ENCODE measurements around the gene SLC17A7.

DNA sequence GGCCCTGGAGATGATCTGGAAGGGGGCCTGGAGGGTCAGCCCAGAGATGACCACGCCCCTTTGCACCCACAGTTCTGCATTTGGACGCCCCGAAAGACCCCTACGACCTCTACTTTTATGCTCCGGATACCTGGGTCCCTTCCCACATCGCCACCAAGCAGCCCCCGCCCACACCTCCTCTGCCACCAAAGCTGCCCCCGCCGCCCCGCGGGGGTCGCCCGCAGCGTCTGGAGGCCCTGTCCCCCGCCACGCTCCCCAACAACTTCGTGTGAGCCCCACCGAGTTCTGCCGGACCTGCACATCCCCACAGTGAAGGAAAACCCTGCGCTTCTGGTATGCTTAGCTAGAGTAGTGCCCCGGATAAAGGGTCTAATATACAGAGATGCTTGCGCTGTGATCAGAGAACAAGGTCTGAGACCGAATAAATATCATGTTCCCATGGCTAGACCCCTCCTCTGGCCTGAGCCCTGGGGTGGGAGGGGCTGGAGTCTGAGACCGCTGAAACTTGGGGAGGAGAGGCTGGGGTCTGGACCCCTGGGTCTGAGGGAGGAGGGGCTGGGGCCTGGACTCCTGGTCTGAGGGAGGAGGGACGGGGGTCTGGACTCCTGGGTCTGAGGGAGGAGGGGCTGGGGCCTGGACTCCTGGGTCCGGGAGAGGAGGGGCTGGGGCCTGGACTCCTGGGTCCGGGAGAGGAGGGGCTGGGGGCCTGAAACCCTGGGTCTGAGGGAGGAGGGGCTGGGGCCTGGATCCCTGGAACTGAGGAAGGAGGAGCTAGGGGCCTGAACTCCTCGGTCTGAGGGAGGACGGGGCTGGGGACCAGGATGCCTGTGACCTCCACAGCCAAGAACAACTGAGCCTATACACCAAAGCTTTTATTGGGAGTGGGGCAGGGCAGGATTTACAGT is 12.5 kb downstream of the SLC17A7 start:
- TF ChIP-seq, protein P1, sequence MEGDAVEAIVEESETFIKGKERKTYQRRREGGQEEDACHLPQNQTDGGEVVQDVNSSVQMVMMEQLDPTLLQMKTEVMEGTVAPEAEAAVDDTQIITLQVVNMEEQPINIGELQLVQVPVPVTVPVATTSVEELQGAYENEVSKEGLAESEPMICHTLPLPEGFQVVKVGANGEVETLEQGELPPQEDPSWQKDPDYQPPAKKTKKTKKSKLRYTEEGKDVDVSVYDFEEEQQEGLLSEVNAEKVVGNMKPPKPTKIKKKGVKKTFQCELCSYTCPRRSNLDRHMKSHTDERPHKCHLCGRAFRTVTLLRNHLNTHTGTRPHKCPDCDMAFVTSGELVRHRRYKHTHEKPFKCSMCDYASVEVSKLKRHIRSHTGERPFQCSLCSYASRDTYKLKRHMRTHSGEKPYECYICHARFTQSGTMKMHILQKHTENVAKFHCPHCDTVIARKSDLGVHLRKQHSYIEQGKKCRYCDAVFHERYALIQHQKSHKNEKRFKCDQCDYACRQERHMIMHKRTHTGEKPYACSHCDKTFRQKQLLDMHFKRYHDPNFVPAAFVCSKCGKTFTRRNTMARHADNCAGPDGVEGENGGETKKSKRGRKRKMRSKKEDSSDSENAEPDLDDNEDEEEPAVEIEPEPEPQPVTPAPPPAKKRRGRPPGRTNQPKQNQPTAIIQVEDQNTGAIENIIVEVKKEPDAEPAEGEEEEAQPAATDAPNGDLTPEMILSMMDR (conservative IDR thresholded peaks at IDR 0.05): no peak
- TF ChIP-seq ZFX (IDR thresholded peaks at IDR 0.05): no peak

Data from C4-2B (cell line).